ENCODE data around the gene THAP11.

- TF ChIP-seq CTCF (IDR thresholded peaks at IDR 0.05; ENCODE audit: low read length) (no peak), EZH2 (IDR thresholded peaks at IDR 0.05; ENCODE audit: borderline replicate concordance, low read length) (no peak)
These were observed 4.4 kb downstream of the THAP11 start, which contains the start of gene NUTF2 for GRCh38 chr16:67846320-67847063.

All from OCI-LY1 (cell line).